Caco-2 (cell line): Measurements from ENCODE around the gene SOX18. TPM values are rescaled to one million over a fixed set of nuclear protein-coding genes. Genes with fewer than 3 reads are reported as not detected.

ENCODE experiments used
- BruUV-seq: library from RNA; stranded (reverse); fragments of 400-500 nt; replicated peaks from 2 replicates; lab custom pipeline; 2021; lab: Mats Ljungman, UMichigan
- CTCF ChIA-PET: fragments of 300-600 bp; sonication (Branson Sonifier 250); formaldehyde crosslinking; loops from one replicate; lab custom pipeline; 2022; ENCODE audit warnings: antibody characterized with exemption; lab: Charles Lee
- POLR2A ChIA-PET: fragments of 300-600 bp; sonication (Branson Sonifier 250); formaldehyde crosslinking; loops from one replicate; lab custom pipeline; 2022; ENCODE audit warnings: antibody characterized with exemption; lab: Charles Lee
- DNase-seq, 2 experiments: peaks; one replicate each; pipeline versions ENCODE4 v3.0.0 to v3.0.0-alpha.2; 2020 to 2022
- H3K27me3 ChIP-seq: replicated peaks from 2 replicates; pipeline ENCODE4 v1.6.0; 2011; ENCODE audit warnings: low read length; ENCODE audit not compliant: control insufficient read depth, insufficient read depth
- H3K36me3 ChIP-seq: 2 replicates; pipeline ENCODE4 v1.5.1; 2011; ENCODE audit warnings: low read length; ENCODE audit not compliant: control insufficient read depth, insufficient read depth
- H3K4me1 ChIP-seq: fragments of 250-450 bp; sonication (Bioruptor Pico); 2 replicates; pipeline ENCODE4 v1.5.1; 2020; ENCODE audit warnings: mild to moderate bottlenecking
- H3K4me3 ChIP-seq: 2 replicates; pipeline ENCODE4 v1.5.1; 2011; ENCODE audit warnings: low read depth, mild to moderate bottlenecking, control low read depth, low read length
- H3K9me3 ChIP-seq: fragments of 250-450 bp; sonication (Bioruptor Pico); 2 replicates; pipeline ENCODE4 v1.5.1; 2020; ENCODE audit warnings: mild to moderate bottlenecking, moderate library complexity
- H3K27ac Mint-ChIP-seq: one replicate; pipeline ENCODE4 v1.8.0; 2022; ENCODE audit warnings: mixed read lengths; ENCODE audit not compliant: unreplicated experiment
- H3K27me3 Mint-ChIP-seq: one replicate; pipeline ENCODE4 v1.8.0; 2022; ENCODE audit warnings: mixed read lengths; ENCODE audit not compliant: insufficient read depth, unreplicated experiment
- H3K36me3 Mint-ChIP-seq: one replicate; pipeline ENCODE4 v1.8.0; 2022; ENCODE audit warnings: mild to moderate bottlenecking, mixed read lengths; ENCODE audit not compliant: insufficient read depth, unreplicated experiment
- H3K4me1 Mint-ChIP-seq: one replicate; pipeline ENCODE4 v1.8.0; 2022; ENCODE audit warnings: low read depth, mixed read lengths; ENCODE audit not compliant: unreplicated experiment
- H3K4me3 Mint-ChIP-seq: one replicate; pipeline ENCODE4 v1.8.0; 2022; ENCODE audit warnings: mild to moderate bottlenecking, moderate library complexity, mixed read lengths; ENCODE audit not compliant: unreplicated experiment
- H3K9me3 Mint-ChIP-seq: one replicate; pipeline ENCODE4 v1.8.0; 2022; ENCODE audit warnings: mixed read lengths; ENCODE audit not compliant: unreplicated experiment
- intact Hi-C: fragments of 100-400 bp; cut with micrococcal nuclease; formaldehyde crosslinking; loops from one replicate; pipeline ENCODE4 v1.10.0; 2022; ENCODE audit not compliant: unreplicated experiment
- total RNA-seq: library from RNA; stranded (reverse); gene quantifications from 2 replicates; pipeline ENCODE4 v1.2.3, GENCODE V29; 2022
- TF ChIP-seq, protein P1 (sequence below), 2 experiments: fragments of 200-600 bp in 1 of 2; IDR thresholded peaks; 1 replicate in 1 of 2; 2 replicates in 1 of 2; pipeline versions ENCODE4 v1.5.1 to v1.8.0; 2011 to 2022; ENCODE audit warnings: antibody characterized with exemption in 1 of 2, control low read depth in 1 of 2, inconsistent platforms in 1 of 2, low read depth in 1 of 2, low read length in 1 of 2, mild to moderate bottlenecking in 1 of 2, moderate library complexity in 1 of 2; ENCODE audit not compliant: insufficient read depth in 1 of 2, severe bottlenecking in 1 of 2, unreplicated experiment in 1 of 2

SOX18 gene
- total RNA-seq, 1 experiment from 2014 or later: 0.84 TPM

DNA sequence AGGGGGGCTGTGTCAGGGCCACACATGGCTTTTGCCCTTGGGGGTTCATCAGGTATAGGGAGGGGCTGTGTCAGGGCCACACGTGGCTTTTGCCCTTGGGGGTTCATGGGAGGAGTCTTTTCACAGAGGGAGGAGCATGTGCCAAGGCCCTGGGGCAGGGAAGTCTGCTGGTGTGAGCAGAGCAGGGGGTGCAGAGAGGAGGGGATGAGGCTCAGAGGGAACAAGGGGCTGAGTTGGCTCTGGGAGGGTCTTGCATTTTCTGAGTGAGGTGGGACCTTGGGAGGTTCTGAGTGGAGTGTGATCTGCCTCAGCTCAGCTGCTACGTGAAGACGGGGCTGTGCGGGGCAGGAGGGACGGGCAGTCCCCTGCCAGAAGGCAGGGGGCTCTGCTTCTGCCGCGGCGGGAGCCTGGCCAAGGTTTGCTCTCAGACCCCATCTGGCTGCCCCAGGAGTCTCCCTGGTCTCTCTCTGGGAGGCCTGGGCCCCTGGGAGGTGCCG lies 6.0 kb upstream of the SOX18 start:
- Histone ChIP-seq H3K4me3 (no peak overlapping the region), H3K27me3 (no peaks in the 10 kb centered on the region; the same call in 1 of the 2 replicates), H3K9me3 (no peaks in the 10 kb centered on the region), H3K4me1 (peaks cover 14% of the 10 kb centered on the region), H3K36me3 (no peaks in the 10 kb centered on the region)
- no TSS peak for BruUV-seq
- Mint-ChIP-seq H3K27ac (no peak overlapping the region), H3K4me1 (peaks cover 7% of the 10 kb centered on the region), H3K27me3 (no peaks in the 10 kb centered on the region), H3K36me3 (peaks cover 6% of the 10 kb centered on the region), H3K4me3 (no peak overlapping the region), H3K9me3 (no peaks in the 10 kb centered on the region)
- no peak for DNase-seq
- intact Hi-C loops: no loop called here
- CTCF ChIA-PET: interaction anchor here (0.6 to 8.0 kb wide), 2 partner anchors 17 to 159 kb away, joined by 3 to 64 read pairs; no protein-coding TSS in a partner anchor
- TF ChIP-seq, protein P1, sequence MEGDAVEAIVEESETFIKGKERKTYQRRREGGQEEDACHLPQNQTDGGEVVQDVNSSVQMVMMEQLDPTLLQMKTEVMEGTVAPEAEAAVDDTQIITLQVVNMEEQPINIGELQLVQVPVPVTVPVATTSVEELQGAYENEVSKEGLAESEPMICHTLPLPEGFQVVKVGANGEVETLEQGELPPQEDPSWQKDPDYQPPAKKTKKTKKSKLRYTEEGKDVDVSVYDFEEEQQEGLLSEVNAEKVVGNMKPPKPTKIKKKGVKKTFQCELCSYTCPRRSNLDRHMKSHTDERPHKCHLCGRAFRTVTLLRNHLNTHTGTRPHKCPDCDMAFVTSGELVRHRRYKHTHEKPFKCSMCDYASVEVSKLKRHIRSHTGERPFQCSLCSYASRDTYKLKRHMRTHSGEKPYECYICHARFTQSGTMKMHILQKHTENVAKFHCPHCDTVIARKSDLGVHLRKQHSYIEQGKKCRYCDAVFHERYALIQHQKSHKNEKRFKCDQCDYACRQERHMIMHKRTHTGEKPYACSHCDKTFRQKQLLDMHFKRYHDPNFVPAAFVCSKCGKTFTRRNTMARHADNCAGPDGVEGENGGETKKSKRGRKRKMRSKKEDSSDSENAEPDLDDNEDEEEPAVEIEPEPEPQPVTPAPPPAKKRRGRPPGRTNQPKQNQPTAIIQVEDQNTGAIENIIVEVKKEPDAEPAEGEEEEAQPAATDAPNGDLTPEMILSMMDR (IDR thresholded peaks at IDR 0.05; ENCODE audit: insufficient read depth in 1 of 2, low read depth in 1 of 2, low read length in 1 of 2, severe bottlenecking in 1 of 2, unreplicated experiment in 1 of 2): no peak
- POLR2A ChIA-PET: no interaction called here

DNA sequence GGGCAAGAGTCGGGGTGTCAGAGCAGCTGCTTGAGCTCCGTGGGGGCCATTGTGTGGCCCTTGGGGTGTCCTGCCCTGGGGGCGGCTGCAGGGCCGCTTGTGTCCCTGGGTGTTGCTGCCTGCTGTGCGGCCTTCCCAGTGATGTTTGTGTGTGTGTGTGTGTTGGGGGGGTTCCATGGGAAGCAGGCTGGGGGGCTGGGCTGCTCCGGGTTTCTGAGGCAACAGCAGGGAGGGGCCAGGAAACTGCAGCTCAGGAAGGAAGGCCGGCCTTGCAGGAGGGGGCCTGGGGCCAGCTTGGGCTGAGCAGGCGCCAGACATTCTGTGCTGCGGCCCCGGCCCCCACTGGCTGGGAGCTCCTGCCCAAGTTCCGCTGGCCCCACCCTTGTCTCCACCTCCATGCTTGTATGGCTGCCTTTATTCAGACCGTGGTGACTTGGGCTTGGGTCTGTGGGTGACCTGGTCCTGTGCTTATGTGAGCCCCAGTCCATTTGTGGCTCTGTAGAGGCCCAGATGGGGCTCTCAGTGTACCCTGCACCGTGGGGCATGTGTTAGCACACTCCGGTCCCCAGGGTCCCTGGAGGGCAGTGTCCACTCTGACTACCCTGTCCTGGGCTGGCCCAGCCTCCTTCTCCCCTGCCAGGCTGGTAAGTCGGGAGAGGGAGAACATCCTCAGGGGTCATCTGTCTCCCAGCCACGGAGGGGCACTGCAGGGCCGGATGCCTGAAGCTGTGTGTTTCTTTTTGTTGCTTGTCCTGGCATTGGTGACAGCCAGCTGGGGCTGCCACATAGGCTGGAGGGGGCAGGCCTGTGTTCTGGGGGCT lies 4.6 kb upstream of the SOX18 start:
- no peaks in the 10 kb centered on the region for H3K9me3 Mint-ChIP-seq
- H3K27ac Mint-ChIP-seq: no peak overlapping the region
- H3K36me3 Mint-ChIP-seq: peaks cover 6% of the 10 kb centered on the region
- H3K4me1 ChIP-seq: peaks cover 17% of the 10 kb centered on the region
- ChIA-PET POLR2A (interaction anchor here (0.6 to 1.7 kb wide), 4 partner anchors 9 to 516 kb away, joined by 3 to 8 read pairs (median 3); partner anchors contain the start of gene TCEA2), CTCF (interaction anchor here (0.6 to 8.0 kb wide), 4 partner anchors 9 to 73 kb away, joined by 3 to 64 read pairs (median 6); partner anchors contain the start of genes PRPF6 and TCEA2)
- peak in 1 of 2 experiments; percentile 59 for DNase-seq
- TF ChIP-seq, protein P1 (IDR thresholded peaks at IDR 0.05; ENCODE audit: insufficient read depth in 1 of 2, low read depth in 1 of 2, low read length in 1 of 2, severe bottlenecking in 1 of 2, unreplicated experiment in 1 of 2): peak; percentile 9 to 40
- intact Hi-C loops: no loop called here
- no peaks in the 10 kb centered on the region for H3K9me3 ChIP-seq
- H3K36me3 ChIP-seq: no peaks in the 10 kb centered on the region
- peaks cover 7% of the 10 kb centered on the region for H3K4me1 Mint-ChIP-seq
- H3K4me3 ChIP-seq: no peak overlapping the region
- no peaks in the 10 kb centered on the region; the same call in 1 of the 2 replicates for H3K27me3 ChIP-seq
- no peak overlapping the region for H3K4me3 Mint-ChIP-seq
- BruUV-seq: no TSS peak
- peaks cover under 1% of the 10 kb centered on the region for H3K27me3 Mint-ChIP-seq
